Renal cortical epithelial cell (primary cell): Measurements from ENCODE around the gene TBC1D14. TPM values are rescaled to one million over a fixed set of nuclear protein-coding genes. Genes with fewer than 3 reads are reported as not detected.
"Not testable (repeated sequence)": the region's sequence is repeated elsewhere in the genome, so short reads cannot be mapped to it uniquely, and the experiment has no call there.

Source experiments
- DNase-seq: peaks from one replicate; pipeline ENCODE4 v3.0.0-alpha.2; 2011; ENCODE audit warnings: low read depth
- total RNA-seq: library from RNA; depleted of rRNA; stranded (reverse); fragments of >200 nt; gene quantifications from 2 replicates; pipeline ENCODE4 v1.2.3, GENCODE V29; 2014

TBC1D14 gene
- total RNA-seq, 1 donor from 2014 or later: 94.0 TPM

DNA sequence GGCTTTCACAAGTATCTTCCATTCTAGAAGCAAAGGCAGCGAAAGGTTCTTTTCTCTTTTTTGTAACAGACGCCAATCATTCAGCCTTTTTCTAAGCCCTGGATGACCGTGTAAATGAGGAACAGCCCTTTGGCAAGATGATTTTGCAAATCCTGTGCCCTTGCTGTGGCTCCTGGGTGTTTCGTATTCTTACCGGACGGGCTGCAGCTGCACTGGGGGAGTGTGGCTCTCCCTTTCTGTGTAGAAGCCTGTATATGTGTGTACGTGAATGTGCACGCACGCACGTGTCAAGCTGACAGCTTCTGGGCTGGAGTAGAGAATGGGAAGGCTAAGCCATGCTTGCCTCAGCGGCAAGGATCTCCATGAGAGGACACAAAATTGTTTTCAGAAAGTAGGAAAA lies 150.0 kb downstream of the TBC1D14 start:
- DNase-seq: no peak

- no peak for DNase-seq
Observed at GRCh38 chr4:7060346-7061150, 150.9 kb downstream of the TBC1D14 start.

GRCh38 chr4:7061815-7062214 lies 152.2 kb downstream of the TBC1D14 start:
- DNase-seq: no peak

GRCh38 chr4:7062816-7063215 lies 153.2 kb downstream of the TBC1D14 start:
- peak; percentile 32 for DNase-seq

- DNase-seq: no peak
Observed at GRCh38 chr4:7063362-7063761, 153.7 kb downstream of the TBC1D14 start.

GRCh38 chr4:7066006-7066405 lies 156.4 kb downstream of the TBC1D14 start:
- no peak for DNase-seq

- no peak for DNase-seq
Observed at GRCh38 chr4:7066493-7066892, 156.9 kb downstream of the TBC1D14 start.

- no peak for DNase-seq
Observed at GRCh38 chr4:7067126-7067451, 157.5 kb downstream of the TBC1D14 start.

GRCh38 chr4:7067452-7068278 lies 158.0 kb downstream of the TBC1D14 start, which contains the start of gene GRPEL1:
GRPEL1 (minus strand) TSS chr4:7068064; CDS start chr4:7068032, 32 bp downstream.
- peak; percentile 98 for DNase-seq

- no peak for DNase-seq
Observed at GRCh38 chr4:7068279-7068842, 158.7 kb downstream of the TBC1D14 start.

GRCh38 chr4:7068883-7069282 lies 159.3 kb downstream of the TBC1D14 start:
- no peak for DNase-seq

GRCh38 chr4:7070729-7071511 lies 161.3 kb downstream of the TBC1D14 start:
- DNase-seq: peak; percentile 64

GRCh38 chr4:7073059-7073458 lies 163.4 kb downstream of the TBC1D14 start:
- no peak for DNase-seq

GRCh38 chr4:7073526-7074390 lies 164.1 kb downstream of the TBC1D14 start:
- DNase-seq: peak; percentile 41

GRCh38 chr4:7074426-7074825 lies 164.8 kb downstream of the TBC1D14 start:
- peak; percentile 13 for DNase-seq

GRCh38 chr4:7075962-7076695 lies 166.5 kb downstream of the TBC1D14 start:
- no peak for DNase-seq

DNA sequence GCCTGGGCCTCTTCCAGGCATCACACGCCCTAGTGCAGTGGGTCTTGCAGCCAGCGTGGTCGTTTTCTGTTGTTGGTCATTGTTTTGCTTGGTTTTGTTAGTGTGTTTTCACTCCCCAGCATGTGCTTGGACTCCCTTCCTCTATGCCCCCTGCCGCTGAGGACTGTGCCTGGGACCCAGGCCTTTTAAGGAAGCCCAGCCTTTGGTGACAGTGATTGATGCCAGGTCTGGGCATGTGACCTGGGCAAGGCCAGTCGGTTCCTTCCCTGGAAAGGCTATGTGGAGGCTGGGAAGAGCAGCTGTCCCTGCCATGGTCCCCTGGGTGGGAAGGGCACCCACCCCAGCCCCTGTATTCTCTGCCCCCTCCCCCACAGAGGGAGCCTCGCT lies 167.1 kb downstream of the TBC1D14 start:
- DNase-seq: no peak

DNA sequence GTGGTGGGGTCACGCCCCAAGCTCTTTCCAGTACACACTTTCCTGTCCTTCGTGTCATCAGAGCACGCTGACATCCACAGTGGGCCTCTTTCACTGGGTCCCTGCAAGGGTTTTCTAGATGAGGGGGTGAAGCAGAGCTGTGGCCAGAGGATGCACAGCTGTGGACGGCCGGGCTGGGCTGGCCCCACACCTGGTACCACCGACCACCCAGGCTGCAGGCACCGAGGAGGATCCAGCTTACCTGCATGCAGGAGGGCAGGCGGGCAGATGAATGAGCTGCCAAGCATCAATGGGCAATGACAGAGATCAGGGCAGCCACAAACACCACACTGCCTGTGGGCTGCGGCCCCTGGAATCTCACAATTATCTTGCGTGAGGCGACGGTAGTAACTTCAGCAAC lies 167.7 kb downstream of the TBC1D14 start:
- no peak for DNase-seq

DNA sequence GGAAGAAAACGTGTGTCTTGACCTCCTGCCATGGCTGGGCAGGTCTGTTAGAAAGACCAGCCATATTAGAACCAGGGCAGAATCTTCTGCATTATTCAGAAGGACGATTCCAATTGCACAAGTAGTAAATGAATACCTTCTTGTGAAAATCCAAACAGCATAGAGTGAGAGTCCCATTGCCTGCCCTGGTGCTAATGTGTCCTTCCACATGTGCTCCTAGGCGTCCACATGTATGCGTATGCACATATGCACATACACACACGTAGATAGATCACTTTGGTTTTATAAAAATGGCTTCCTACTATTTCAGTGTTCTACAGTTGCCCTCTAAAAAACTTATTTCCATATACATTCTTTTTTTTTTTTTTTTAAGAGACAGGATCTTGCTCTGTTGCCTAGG lies 168.4 kb downstream of the TBC1D14 start:
- no peak for DNase-seq

DNA sequence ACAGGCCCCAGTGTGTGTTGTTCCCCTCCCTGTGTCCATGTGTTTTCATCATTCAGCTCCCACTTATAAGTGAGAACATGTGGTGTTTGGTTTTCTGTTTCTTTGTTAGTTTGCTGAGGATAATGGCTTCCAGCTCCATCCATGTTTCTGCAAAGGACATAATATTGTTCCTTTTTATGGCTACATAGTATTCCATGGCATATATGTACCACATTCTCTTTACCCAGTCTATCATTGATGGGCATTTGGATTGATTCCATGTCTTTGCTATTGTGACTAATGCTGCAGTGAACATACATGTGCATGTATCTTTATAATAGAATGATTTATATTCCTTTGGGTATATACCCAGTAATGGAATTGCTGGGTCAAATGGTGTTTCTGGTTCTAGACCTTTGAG lies 169.9 kb downstream of the TBC1D14 start:
- not testable (repeated sequence) for DNase-seq
